ENCODE data around the gene SELENOO. TPM values are rescaled to one million over a fixed set of nuclear protein-coding genes. Genes with fewer than 3 reads are reported as not detected.

SELENOO gene
- total and polyA plus RNA-seq, 2 donors (not counting 1 experiment from before 2014, with no cell fraction given): 62.1 to 74.6 TPM

- ChIA-PET POLR2A (interaction anchor here (0.5 to 3.1 kb wide), 8 partner anchors 18 to 370 kb away, joined by 3 to 12 read pairs (median 4); partner anchors contain the start of gene SCO2), CTCF (interaction anchor here (0.7 to 3.8 kb wide), 25 partner anchors 8 to 370 kb away, joined by 3 to 52 read pairs (median 5); partner anchors contain the start of genes DENND6B, MAPK12, SCO2 and SYCE3)
- Mint-ChIP-seq H3K9me3 (ENCODE audit: insufficient read depth) (no peaks in the 10 kb centered on the region), H3K27ac (peak within 1 kb of the TSS; percentile 76), H3K27me3 (no peaks in the 10 kb centered on the region), H3K4me1 (peaks cover 24% of the 10 kb centered on the region), H3K4me3 (peak within 1 kb of the TSS; percentile 86)
- peak; percentile 84 for ATAC-seq (ENCODE audit: low read depth)
- H3K9ac ChIP-seq (ENCODE audit: low read length): peak within 1 kb of the TSS; percentile 79
- WGBS (ENCODE audit: insufficient coverage): under 1% methylated on average over 81 of the region's 81 CpGs
- H3K36me3 ChIP-seq (replicated peaks in 1 of 2; ENCODE audit: control extremely low read depth in 1 of 2, control insufficient read depth in 1 of 2, extremely low read depth in 1 of 2, insufficient read depth in 2 of 2, low read length in 1 of 2): peaks cover 0 to 29% of the 10 kb centered on the region in 2 experiments
- TF ChIP-seq CTCF (IDR thresholded peaks at IDR 0.05): no peak
- no peak for TF ChIP-seq EZH2 (IDR thresholded peaks at IDR 0.05; ENCODE audit: borderline replicate concordance, insufficient read depth, low read depth, low read length, poor library complexity, severe bottlenecking)
- H3K4me3 ChIP-seq (ENCODE audit: control extremely low read depth in 1 of 5, extremely low read depth in 1 of 5, insufficient read depth in 1 of 5, low read depth in 2 of 5, low read length in 4 of 5): peak within 1 kb of the TSS; percentile 56 to 81 (median 79)
- intact Hi-C loops (cut with micrococcal nuclease): loop anchor here (5.0 kb wide), 1 partner anchor 331 kb away; the partner anchor contains the start of gene CHKB
- peaks cover 38% of the 10 kb centered on the region for H4K20me1 ChIP-seq (ENCODE audit: control insufficient read depth, insufficient read depth, low read length, poor library complexity, severe bottlenecking)
- peak; percentile 85 for DNase-seq
- peak within 1 kb of the TSS; percentile 41 to 49 for H3K27ac ChIP-seq (ENCODE audit: low read length in 2 of 2)
- H3K4me1 ChIP-seq (ENCODE audit: control insufficient read depth in 2 of 2, insufficient read depth in 2 of 2, low read length in 2 of 2): peaks cover 15 to 44% of the 10 kb centered on the region in 2 donors
- peak within 1 kb of the TSS; percentile 95 for H3K4me2 ChIP-seq (replicated peaks; ENCODE audit: low read depth, low read length, poor library complexity, severe bottlenecking)
- H2AFZ ChIP-seq (ENCODE audit: insufficient read depth, low read depth, low read length, poor library complexity, severe bottlenecking): peak within 1 kb of the TSS; percentile 83
- no peaks in the 10 kb centered on the region for H3K27me3 ChIP-seq (replicated peaks in 1 of 4; ENCODE audit: control extremely low read depth in 1 of 4, control insufficient read depth in 3 of 4, insufficient read depth in 4 of 4, low read length in 3 of 4)
- no peaks in the 10 kb centered on the region for H3K9me3 ChIP-seq (ENCODE audit: control extremely low read depth in 1 of 3, control insufficient read depth in 2 of 3, insufficient read depth in 1 of 3, low read length in 2 of 3)
- H3K79me2 ChIP-seq (ENCODE audit: control insufficient read depth, insufficient read depth, low read length): peaks cover 27% of the 10 kb centered on the region
Observed at GRCh38 chr22:50250555-50251476, 50.0 kb downstream of the SELENOO start, which contains the start of gene HDAC10. Gene HDAC10, minus strand, starts transcription at chr22:50251265. Its CDS starts 233 bp downstream, at chr22:50251032.
